Mucosa of gallbladder (tissue), 1 donor: ENCODE measurements around the gene PCGF2. TPM values are rescaled to one million over a fixed set of nuclear protein-coding genes. Genes with fewer than 3 reads are reported as not detected.
"Not testable (repeated sequence)": the region's sequence is repeated elsewhere in the genome, so short reads cannot be mapped to it uniquely, and the experiment has no call there.

ENCODE experiments used
- DNase-seq: peaks from one replicate; pipeline ENCODE4 v3.0.0-alpha.2; 2020; ENCODE audit warnings: low spot score
- total RNA-seq: library from RNA; stranded (reverse); gene quantifications from one replicate; pipeline ENCODE4 v1.2.1, GENCODE V29; 2021
- donor health status: DM: no; HTN: no; CAD: no.

Gene PCGF2
- total RNA-seq, 1 donor from 2014 or later, result 52.3 TPM

DNA sequence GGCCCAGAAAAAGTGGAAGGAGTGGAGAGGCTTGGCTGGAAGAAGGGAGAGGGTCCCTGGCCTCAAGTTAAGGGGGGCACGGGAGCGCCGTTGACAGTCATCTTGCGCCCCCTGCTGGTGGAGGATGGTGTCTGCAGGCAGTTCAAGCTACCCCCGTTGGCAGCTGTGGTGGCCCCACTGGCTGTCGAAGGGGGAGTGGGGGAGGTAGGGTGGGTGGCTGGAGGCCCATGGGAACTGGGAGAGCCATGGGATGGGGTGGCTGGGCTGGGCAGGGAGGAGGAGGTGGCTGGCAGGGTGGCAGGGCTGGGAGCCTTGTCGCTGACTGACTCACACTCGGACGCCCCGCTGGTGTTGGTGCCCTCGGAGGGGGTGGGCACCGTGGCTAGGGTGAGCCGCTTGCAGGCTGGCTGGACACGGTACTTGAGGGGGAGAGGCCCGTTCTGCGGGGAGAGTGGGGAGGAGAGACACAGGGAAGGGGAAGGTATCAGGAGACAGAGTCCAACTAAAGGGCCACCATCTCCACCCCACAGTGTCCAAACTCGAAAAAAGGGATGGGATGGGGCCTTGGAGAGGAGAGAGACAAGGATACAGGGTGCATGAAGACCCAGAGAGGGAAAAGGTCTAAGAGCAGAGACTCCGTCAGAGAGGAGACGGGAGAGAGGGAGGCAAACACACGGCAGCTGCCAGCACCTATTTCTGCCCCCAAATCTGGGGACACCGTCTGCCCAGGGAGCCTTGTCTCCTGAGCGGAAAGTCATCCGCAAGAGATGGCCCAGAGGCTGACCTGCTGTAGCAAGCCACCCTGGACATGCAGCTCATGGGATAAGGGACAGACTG lies 12.8 kb downstream of the PCGF2 start:
- no peak for DNase-seq

DNA sequence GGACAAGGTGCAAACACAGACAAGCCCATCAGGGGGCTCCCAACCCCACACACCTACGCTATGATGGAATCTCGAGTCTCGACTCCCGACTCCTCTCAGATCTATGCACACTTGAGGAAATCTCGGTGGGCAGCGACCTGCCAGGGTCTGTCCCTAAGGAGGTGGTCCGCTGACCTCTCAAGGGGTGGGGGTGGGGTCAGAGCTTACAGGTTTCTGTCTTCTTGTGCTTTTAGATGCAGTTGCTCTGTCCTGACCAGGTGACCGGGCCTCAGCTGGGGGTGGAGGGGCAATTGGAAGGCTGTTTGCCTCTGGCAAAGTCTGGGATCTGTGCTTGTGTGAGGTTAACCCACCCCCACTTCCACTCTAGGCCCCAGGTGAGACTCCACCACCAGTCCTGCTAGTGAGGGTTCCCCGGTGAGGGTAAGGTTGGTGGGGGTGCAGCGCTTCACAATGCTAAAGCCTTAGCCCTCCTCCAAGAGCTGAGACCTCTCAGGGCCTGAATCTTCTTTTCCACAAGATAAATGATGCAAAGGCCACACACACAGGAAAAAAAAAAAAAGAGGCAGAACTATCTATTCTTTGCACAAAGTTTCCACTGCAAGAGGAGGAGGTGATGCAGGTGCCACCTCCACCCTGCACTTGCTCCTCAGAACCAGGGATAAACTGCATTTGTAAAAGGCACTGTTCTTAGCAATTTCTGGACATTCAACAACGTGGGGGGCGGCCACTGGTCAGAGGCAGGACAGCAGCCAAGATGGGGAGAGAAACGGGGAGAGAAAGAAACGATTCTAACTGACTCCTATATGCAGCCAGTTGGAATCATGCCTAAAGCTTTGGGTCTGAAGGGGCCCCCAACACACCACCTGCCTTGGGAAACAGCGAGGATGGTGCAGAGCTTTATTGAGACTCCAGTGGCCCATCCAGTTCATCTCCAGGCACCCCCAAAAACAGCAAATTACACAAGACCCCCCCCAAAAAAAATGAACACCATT lies 13.9 kb downstream of the PCGF2 start:
- no peak for DNase-seq

- DNase-seq, result no peak
Measured at GRCh38 chr17:38733282-38733981, 14.7 kb downstream of the PCGF2 start.

DNA sequence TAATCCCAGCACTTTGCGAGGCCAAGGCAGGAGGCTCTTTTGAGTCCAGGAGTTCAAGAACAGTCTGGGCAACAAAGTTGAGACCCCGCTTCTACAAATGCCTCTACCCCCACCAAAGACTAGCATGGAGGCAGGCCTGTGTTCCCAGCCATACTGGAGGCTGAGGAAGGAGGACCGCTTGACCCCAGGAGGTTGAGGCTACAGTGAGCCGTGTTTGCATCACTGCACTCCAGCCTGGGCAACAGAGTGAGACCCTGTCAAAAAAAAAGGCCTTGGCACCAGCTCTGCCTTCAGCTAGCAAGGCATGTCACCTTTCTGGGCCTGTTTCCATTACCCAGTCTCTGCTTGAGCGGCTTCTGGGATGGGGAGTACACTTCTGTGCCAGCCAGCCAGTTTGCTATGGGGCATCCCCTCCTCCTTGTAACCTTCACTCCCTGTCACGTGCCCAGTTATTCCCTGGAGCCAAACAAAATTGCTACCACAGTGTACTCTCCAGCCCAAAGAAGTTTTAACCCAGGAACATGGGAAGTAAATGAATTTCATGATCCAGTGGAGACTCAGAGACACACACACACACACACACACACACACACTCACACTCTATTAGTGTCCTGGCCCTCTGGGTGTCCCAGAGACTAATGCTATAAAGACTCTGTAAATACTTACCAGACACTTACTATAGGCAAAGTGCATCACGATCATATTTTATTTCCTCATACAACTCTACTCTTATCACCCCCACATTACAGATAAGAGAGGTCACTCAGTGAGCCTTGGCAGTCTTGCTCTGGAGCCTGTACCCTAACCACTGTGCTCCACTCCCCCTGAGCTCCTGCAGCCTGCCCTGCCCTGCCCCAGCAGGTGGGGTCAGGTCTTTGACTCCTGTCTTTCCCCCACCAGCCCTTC lies 15.5 kb downstream of the PCGF2 start:
- DNase-seq, result no peak

- DNase-seq, result no peak
Measured at GRCh38 chr17:38731526-38732294, 16.4 kb downstream of the PCGF2 start.

DNA sequence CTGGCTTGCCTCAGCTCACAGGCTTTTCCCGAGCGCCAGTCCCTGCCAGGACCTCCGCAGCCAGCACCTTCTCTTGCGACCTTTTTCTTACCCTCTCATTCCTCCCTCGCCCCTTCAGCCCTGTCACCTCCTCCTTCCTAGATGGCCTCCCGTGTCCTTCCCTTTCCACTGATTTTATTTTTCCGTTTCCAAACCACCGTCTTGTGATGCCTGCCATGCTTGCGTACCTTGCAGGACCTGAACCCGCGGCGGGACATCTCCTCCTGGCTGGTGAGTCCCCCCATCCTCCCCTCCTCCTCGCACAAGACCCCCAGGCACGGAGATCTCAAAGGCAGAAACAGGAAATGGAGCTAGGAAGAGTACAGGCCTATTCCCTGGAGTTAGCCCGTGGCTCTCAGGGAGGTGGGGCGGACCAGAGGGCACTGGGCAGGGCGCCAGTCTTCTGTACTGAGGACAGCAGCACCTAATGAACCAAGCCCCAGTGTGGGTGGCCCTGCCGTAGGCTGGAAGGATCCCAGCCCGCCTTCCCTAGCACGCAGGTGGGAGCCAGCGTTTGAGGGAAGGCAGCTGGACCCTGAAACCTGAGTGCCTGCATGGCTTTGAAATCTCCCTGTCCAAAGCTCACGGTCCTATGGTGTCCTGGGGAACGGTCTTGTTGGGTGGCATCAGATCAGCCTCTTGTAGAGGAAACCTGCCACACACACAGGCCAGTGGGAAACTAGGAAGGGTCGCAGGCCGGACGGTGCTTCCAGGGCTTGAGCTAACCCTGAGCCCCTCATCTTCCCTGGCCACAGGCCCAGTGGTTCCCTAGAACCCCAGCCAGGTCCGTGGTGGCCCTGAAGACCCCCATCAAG lies 17.4 kb downstream of the PCGF2 start:
- peak; percentile 84 for DNase-seq

- DNase-seq, result peak; percentile 85
Measured at GRCh38 chr17:38729886-38730525, 18.1 kb downstream of the PCGF2 start, which contains the start of gene CISD3. Gene CISD3 (plus strand): TSS chr17:38730341. CDS start chr17:38730359, 18 bp downstream.

GRCh38 chr17:38729368-38729885 lies 18.7 kb downstream of the PCGF2 start:
- no peak for DNase-seq

GRCh38 chr17:38728290-38728831 lies 19.8 kb downstream of the PCGF2 start:
- DNase-seq, result no peak

DNA sequence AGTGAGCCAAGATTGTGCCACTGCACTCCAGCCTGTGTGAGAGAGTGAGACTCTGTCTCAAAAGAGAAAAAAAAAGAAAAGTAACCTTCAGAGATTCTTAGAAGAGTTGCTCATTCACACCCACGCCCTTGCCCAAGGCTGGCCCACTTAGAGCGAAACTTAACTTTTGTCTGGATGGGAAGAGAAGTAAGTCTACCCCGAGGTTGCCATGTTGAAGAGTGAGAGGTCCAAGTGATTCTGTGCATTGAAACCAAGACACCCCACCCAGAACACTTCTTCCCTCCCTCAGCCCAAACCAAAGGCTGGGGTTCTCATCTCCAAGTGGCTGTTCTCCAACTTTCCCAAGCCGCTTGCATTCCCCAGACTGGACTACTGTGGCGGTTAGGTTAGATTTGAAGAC lies 20.4 kb downstream of the PCGF2 start:
- DNase-seq, result no peak

- not testable (repeated sequence) for DNase-seq
Measured at GRCh38 chr17:38726145-38726544, 22.0 kb downstream of the PCGF2 start.

DNA sequence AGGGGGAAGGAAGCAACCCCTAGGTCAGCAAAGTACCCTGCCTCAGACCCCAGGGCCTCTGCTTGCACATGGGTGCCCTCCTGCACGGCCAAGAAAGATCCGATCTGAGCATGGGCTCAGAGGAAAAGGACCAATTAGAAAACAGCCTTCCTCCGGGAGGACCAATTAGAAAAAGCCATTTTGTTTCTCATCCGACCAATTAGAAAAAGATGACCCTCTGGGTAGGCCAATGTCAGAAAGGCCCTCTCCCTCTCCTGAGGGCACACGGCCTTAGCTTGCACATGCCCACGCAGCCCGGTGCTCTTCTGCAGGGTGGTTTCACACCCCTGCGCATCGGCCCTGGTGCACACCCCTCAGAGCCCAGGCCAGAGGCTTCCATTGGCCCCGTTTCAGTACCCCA lies 23.1 kb downstream of the PCGF2 start:
- DNase-seq, result no peak

DNA sequence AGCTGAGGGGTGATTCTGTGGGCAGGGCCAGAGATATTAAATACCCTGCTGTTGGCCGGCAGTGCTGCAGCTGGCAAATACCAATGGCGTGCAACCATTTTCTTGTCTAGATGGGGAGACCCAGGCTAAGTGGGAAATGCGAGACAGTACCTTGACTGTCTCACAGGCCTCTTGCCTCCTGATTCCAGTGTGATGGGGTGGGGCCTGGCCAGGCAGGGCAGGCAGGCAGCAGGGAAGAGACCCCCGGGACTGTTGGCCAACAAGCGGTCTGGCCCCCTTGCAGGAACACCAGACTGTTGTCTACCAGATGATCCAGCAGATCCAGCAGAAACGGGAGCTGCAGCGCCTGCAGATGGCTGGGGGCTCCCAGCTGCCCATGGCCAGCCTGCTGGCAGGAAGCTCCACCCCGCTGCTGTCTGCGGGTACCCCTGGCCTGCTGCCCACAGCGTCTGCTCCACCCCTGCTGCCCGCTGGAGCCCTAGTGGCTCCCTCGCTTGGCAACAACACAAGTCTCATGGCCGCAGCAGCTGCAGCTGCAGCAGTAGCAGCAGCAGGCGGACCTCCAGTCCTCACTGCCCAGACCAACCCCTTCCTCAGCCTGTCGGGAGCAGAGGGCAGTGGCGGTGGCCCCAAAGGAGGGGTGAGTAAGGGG lies 23.7 kb downstream of the PCGF2 start:
- DNase-seq, result no peak

GRCh38 chr17:38721802-38722201 lies 26.3 kb downstream of the PCGF2 start:
- DNase-seq, result no peak

- no peak for DNase-seq
Measured at GRCh38 chr17:38720941-38721340, 27.2 kb downstream of the PCGF2 start.

DNA sequence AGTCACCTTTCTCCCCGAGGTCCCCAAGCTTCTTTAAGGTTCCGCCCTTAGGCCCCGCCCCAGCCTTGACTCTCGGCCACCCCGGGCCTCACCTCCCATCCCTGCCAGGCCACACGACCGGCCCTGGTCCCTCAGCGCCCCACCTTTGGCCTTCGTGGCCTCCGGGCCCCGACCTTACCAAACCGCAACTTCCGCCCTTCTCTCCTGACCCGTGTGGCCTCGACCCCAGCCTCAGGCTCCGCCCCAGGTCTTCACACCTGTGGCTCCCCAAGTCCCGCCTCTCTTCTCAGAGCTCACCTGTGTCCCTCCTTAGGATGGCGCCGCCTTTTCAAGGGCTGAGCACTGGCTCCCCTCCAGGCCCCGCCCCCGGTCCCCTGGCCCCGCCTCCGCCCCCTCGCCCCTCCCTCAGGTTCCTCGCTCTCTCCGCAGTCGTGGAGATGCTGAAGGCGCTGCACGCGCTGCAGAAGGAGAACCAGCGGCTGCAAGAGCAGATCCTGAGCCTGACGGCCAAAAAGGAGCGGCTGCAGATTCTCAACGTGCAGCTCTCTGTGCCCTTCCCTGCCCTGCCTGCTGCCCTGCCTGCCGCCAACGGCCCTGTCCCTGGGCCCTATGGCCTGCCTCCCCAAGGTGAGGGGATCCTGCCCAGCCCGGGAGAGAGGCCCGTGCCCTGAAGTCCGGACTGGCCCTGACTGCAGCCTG lies 28.0 kb downstream of the PCGF2 start:
- no peak for DNase-seq
